Right lobe of liver (tissue), 4 donors: ENCODE measurements around the gene SDK1.

ENCODE experiments used
- CTCF ChIP-seq, 4 donors: fragments of 200-600 bp in 3 of 4; fragments of 450-650 bp in 1 of 4; IDR thresholded peaks; one replicate each; pipeline versions ENCODE4 v1.5.1 to v1.8.0; 2016 to 2022; ENCODE audit warnings: antibody characterized with exemption in 4 of 4, mild to moderate bottlenecking in 2 of 4
- POLR2A ChIP-seq: fragments of 450-650 bp; IDR thresholded peaks from one replicate; pipeline ENCODE4 v1.6.1; 2017; ENCODE audit warnings: antibody characterized with exemption, mild to moderate bottlenecking
- donor health status: DM: no; HTN: no; CAD: no.
- donor health status: DM: no; HTN: no; CAD: no.
- donor health status: DM: no; HTN: yes; CAD: no.

GRCh38 chr7:3754493-3755341 lies 453.7 kb downstream of the SDK1 start:
- TF ChIP-seq CTCF (IDR thresholded peaks at IDR 0.05) (no peak), POLR2A (no peak)
